GM18951 (cell line): ENCODE measurements around the gene MAST1.
A peak's percentile ranks its signal among the peaks of the same experiment; 100 is the strongest.

Source experiments
- POLR2A ChIP-seq: IDR thresholded peaks from 4 replicates; pipeline ENCODE4 v1.6.1; 2011; ENCODE audit warnings: mild to moderate bottlenecking; ENCODE audit not compliant: insufficient read length, insufficient read depth; ENCODE audit errors: extremely low read depth
- in situ Hi-C: fragments of 300-500 bp; cut with MboI; formaldehyde crosslinking; loops from one replicate; pipeline ENCODE4 v1.12.0; 2022; ENCODE audit warnings: low sequenced_read_pairs, mixed read lengths, inconsistent platforms; ENCODE audit not compliant: unreplicated experiment

Gene MAST1

DNA sequence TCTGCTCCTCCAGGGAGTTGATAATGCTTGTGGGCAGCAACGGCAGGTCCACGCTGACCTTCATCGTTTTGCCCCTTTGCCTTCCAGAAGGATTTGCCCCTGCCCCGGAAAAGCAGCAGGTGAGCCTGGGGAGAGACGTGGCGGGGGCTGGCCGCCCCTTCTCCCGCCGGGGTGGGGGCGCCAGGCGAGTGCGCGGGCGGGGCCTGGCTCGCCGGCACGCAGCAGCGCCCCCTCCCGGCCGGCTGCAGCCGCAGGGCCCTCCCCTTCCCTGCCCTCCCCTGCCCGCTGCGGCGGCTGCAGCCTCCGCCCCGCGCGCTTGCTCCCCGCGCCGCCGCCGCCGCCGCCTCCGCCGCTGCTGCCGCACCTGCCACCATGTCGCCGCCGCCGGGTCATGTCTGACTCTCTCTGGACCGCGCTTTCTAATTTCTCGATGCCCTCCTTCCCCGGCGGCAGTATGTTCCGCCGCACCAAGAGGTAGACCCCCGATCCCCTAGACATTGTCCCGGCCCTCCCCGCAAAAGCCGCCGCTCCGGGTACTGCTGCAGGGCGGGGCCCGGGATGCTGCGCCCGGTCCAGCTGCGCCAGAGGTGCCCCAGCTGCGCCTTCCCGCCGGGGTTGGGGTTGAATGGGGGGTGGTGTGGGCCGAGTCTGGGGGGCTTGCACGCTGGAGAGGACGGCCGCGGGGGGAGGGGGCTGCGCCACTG is at the start of gene MAST1:
TSS of gene MAST1 (plus strand) at position 334 of the 704 bp plus-strand sequence. CDS start at position 392, 58 bp downstream.
- no peak for TF ChIP-seq POLR2A

GRCh38 chr19:12788682-12789097 is 49.6 kb upstream of the MAST1 start:
- TF ChIP-seq POLR2A: peak; percentile 57
- in situ Hi-C loops: no loop called here

More for the DNA sequence above, at the start of gene MAST1:
- in situ Hi-C loops: no loop called here

DNA sequence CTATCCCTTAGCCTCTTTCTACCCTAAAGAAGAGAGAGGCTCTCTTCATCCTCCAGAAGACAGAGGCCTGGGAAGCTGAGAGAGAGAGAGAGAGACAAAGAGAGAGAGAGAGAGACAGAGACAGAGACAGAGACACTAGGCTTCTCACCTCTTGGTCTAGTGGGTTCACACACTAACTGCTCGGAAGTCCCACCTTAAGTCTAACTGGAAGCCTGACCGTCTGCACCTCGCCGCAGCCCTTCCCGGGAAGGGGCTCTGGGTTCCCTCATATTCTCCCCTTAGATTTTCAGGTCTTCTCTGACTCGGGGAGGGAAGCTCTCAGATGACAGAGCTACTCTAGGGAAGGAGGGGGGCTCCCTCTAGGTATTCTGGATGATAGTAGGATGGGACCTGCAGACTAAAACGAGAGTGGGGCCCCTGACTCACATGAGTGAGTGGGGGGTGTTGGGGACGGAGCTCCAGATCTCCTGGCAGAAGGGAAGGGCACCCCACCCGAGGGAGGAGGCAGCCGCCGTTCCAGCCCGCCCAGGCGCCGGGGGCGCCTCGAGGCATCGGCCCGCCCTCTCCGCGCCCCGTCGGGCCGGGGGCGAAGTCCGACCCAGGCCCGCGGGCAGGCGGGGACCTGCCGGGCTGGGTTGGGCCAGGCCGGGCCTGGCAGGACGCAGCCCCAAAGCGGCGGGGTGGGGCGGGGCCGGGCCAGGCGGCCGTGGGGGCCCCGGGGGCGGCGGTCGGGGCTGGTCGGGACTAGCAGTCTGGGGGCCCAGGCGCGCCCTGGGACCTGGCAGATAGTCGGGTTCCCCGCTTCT is 49.0 kb upstream of the MAST1 start:
- in situ Hi-C loops: no loop called here
- peak; percentile 77 for TF ChIP-seq POLR2A

DNA sequence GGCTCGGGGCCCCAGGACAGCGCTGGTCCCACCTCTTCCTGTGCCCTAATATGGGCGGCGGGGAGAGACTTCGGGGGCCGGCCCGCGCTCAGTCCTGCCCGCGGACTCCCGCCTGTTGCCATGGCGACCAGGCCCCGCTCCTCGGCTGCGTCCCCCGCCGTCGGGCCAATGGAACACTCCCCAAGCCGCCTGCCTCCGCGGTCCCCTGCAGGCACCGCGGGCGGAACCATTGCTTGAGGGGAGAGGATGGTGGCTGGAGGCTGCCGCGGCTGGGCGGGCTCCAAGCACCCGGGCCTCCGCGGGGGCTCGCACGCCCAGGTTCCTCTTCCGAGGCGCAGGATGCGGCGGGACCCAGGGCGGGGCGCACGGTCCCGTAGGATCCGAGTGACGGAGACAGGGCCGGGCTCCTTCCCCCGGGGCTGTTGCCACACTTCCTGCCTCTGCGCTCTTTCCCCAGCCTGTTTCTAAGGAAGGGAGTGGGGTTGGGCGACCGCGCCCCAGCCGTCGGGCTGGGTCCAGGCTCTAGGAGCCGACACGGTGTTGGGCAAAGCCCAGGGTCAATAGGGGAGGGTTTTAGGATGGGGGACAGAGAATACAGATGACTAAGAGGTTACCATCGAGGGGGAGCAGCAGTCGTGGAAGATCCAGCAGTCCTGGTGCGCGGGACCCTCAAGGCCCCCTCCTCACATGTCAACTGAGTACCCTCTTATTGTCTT is 48.3 kb upstream of the MAST1 start:
- TF ChIP-seq POLR2A: no peak
- in situ Hi-C loops: no loop called here

- no peak for TF ChIP-seq POLR2A
- in situ Hi-C loops: no loop called here
These were observed 47.5 kb upstream of the MAST1 start for GRCh38 chr19:12790628-12791344.

DNA sequence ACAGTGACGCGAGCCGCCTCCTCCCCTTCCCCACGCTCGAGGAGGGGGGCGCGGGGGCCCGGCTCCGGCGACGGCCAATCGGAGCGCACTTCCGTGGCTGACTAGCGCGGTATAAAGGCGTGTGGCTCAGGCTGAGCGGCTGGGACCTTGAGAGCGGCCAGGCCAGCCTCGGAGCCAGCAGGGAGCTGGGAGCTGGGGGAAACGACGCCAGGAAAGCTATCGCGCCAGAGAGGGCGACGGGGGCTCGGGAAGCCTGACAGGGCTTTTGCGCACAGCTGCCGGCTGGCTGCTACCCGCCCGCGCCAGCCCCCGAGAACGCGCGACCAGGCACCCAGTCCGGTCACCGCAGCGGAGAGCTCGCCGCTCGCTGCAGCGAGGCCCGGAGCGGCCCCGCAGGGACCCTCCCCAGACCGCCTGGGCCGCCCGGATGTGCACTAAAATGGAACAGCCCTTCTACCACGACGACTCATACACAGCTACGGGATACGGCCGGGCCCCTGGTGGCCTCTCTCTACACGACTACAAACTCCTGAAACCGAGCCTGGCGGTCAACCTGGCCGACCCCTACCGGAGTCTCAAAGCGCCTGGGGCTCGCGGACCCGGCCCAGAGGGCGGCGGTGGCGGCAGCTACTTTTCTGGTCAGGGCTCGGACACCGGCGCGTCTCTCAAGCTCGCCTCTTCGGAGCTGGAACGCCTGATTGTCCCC is 46.8 kb upstream of the MAST1 start, which contains the start of gene JUNB:
TSS of gene JUNB (plus strand) at position 142 of the 706 bp plus-strand sequence. CDS start at position 428, 286 bp downstream.
- in situ Hi-C loops: no loop called here
- TF ChIP-seq POLR2A: peak; percentile 100

GRCh38 chr19:12792051-12792852 is 46.1 kb upstream of the MAST1 start:
- in situ Hi-C loops: no loop called here
- peak; percentile 64 for TF ChIP-seq POLR2A

DNA sequence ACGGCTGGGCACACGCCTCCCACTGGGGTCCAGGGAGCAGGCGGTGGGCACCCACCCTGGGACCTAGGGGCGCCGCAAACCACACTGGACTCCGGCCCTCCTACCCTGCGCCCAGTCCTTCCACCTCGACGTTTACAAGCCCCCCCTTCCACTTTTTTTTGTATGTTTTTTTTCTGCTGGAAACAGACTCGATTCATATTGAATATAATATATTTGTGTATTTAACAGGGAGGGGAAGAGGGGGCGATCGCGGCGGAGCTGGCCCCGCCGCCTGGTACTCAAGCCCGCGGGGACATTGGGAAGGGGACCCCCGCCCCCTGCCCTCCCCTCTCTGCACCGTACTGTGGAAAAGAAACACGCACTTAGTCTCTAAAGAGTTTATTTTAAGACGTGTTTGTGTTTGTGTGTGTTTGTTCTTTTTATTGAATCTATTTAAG is 45.4 kb upstream of the MAST1 start:
- in situ Hi-C loops: no loop called here
- TF ChIP-seq POLR2A: no peak

GRCh38 chr19:12793290-12794195 is 44.8 kb upstream of the MAST1 start:
- in situ Hi-C loops: no loop called here
- TF ChIP-seq POLR2A: peak; percentile 64

DNA sequence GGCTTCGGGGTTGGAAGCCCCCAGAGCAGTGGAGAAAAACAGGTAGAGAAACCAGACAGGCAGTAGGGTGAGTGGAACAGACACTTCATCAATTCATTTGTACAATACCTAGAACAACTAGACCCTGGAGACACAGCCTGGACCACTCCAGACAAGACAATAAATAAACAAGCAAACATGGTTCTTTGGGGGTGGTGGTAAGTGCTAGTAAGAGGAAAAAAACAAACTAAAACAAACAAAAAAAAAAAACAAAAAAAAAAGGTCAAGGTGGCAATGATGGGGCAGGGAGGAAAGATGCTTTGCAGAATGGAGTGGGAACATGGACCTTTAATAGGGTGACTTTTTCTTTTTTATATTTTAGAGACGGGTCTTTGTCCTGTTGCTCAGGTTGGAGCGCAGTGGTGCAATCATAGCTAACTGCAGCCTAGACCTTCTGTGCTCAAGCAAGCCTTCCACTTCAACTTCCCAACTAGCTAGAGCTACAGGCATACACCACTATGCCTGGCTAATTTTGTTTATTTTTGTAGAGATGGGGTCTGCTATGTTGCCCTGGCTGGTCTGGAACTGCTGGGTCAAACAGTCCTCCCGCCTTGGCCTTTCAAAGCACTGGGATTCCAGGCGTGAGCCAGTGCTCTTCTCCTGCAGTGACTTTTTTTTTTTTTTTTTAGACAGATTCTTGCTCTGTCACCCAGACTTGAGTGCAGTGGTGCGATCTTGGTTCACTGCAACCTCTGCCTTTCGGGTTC is 43.9 kb upstream of the MAST1 start:
- TF ChIP-seq POLR2A: no peak
- in situ Hi-C loops: no loop called here
